Neural cell (in vitro differentiated cells): Measurements from ENCODE around the gene GIPC2. TPM values are rescaled to one million over a fixed set of nuclear protein-coding genes. Genes with fewer than 3 reads are reported as not detected.

ENCODE experiments used
- H2AFZ ChIP-seq: fragments of 200-600, 300-800 bp; sonication (generic), shearing (Covaris generic); 2 replicates; pipeline ENCODE4 v1.6.0; 2014; ENCODE audit warnings: low read depth, mild to moderate bottlenecking, antibody characterized with exemption, low read length, moderate library complexity
- H3F3A ChIP-seq: fragments of 200-600 bp; shearing (Covaris generic); 2 replicates; pipeline ENCODE4 v1.6.1; 2016; ENCODE audit warnings: mild to moderate bottlenecking, moderate library complexity, mixed read lengths, antibody characterized with exemption, low read length; ENCODE audit not compliant: insufficient read depth, poor library complexity, severe bottlenecking
- H3K27ac ChIP-seq: fragments of 200-600, 300-800 bp; sonication (generic), shearing (Covaris generic); 2 replicates; pipeline ENCODE4 v1.5.1; 2014; ENCODE audit warnings: mild to moderate bottlenecking, low read length, moderate library complexity
- H3K27me3 ChIP-seq: fragments of 300-800, 200-600 bp; sonication (generic), shearing (Covaris generic); 2 replicates; pipeline ENCODE4 v1.6.0; 2014; ENCODE audit warnings: mild to moderate bottlenecking, low read depth, low read length, moderate library complexity; ENCODE audit not compliant: insufficient read depth
- H3K36me3 ChIP-seq: fragments of 300-800, 200-600 bp; sonication (generic), shearing (Covaris generic); 2 replicates; pipeline ENCODE4 v1.5.1; 2014; ENCODE audit warnings: mild to moderate bottlenecking, antibody characterized with exemption, low read length, moderate library complexity; ENCODE audit not compliant: insufficient read depth
- H3K4me2 ChIP-seq: fragments of 300-800, 200-600 bp; sonication (generic), shearing (Covaris generic); 2 replicates; pipeline ENCODE4 v1.6.0; 2014; ENCODE audit warnings: mild to moderate bottlenecking, low read length
- H3K4me3 ChIP-seq: fragments of 300-800, 200-600 bp; sonication (generic), shearing (Covaris generic); 2 replicates; pipeline ENCODE4 v1.5.1; 2014; ENCODE audit warnings: mild to moderate bottlenecking, low read length, moderate library complexity
- H3K79me2 ChIP-seq: fragments of 200-600 bp; shearing (Covaris generic); replicated peaks from 2 replicates; pipeline ENCODE4 v1.6.0; 2014; ENCODE audit warnings: mild to moderate bottlenecking, low read length, moderate library complexity; ENCODE audit not compliant: insufficient read depth
- H3K9ac ChIP-seq: fragments of 300-800, 200-600 bp; sonication (generic), shearing (Covaris generic); 2 replicates; pipeline ENCODE4 v1.6.1; 2016; ENCODE audit warnings: mild to moderate bottlenecking, low read length, mixed read lengths
- H3K9me2 ChIP-seq: fragments of 200-600 bp; shearing (Covaris generic); 2 replicates; pipeline ENCODE4 v1.6.1; 2016; ENCODE audit warnings: mild to moderate bottlenecking, low read length, mixed read lengths; ENCODE audit not compliant: insufficient read depth
- H3K9me3 ChIP-seq: fragments of 200-600, 300-800 bp; sonication (generic), shearing (Covaris generic); 2 replicates; pipeline ENCODE4 v1.6.1; 2016; ENCODE audit warnings: mild to moderate bottlenecking, mixed run types, low read length, moderate library complexity, mixed read lengths
- H4K20me1 ChIP-seq: fragments of 200-600 bp; shearing (Covaris generic); 2 replicates; pipeline ENCODE4 v1.6.1; 2016; ENCODE audit warnings: mild to moderate bottlenecking, mixed run types; ENCODE audit not compliant: insufficient read depth
- CTCF ChIP-seq: fragments of 450-650 bp; IDR thresholded peaks from 2 replicates; pipeline ENCODE4 v1.5.1; 2014; ENCODE audit warnings: antibody characterized with exemption, mild to moderate bottlenecking, moderate library complexity; ENCODE audit not compliant: poor library complexity, severe bottlenecking
- EP300 ChIP-seq: fragments of 450-650 bp; conservative IDR thresholded peaks from 2 replicates; pipeline ENCODE4 v1.6.1; 2014; ENCODE audit warnings: antibody characterized with exemption, mild to moderate bottlenecking, moderate library complexity; ENCODE audit not compliant: poor library complexity, severe bottlenecking
- EZH2 ChIP-seq: fragments of 200-600, 300-800 bp; shearing (Covaris generic), sonication (generic); IDR thresholded peaks from 2 replicates; pipeline ENCODE4 v1.6.1; 2014; ENCODE audit warnings: antibody characterized with exemption, low read length, borderline replicate concordance, mild to moderate bottlenecking; ENCODE audit not compliant: insufficient read depth, poor library complexity, severe bottlenecking
- MXI1 ChIP-seq: fragments of 450-650 bp; conservative IDR thresholded peaks from 2 replicates; pipeline ENCODE4 v1.6.1; 2014; ENCODE audit warnings: antibody characterized with exemption, mild to moderate bottlenecking; ENCODE audit not compliant: poor library complexity, severe bottlenecking
- POLR2AphosphoS5 ChIP-seq: IDR thresholded peaks from 2 replicates; pipeline ENCODE4 v1.6.1; 2012
- RAD21 ChIP-seq: fragments of 450-650 bp; conservative IDR thresholded peaks from 2 replicates; pipeline ENCODE4 v1.6.1; 2014; ENCODE audit warnings: antibody characterized with exemption, mild to moderate bottlenecking, moderate library complexity
- REST ChIP-seq: IDR thresholded peaks from 2 replicates; pipeline ENCODE4 v1.6.1; 2012; ENCODE audit warnings: borderline replicate concordance
- SMC3 ChIP-seq: fragments of 450-650 bp; conservative IDR thresholded peaks from 2 replicates; pipeline ENCODE4 v1.6.1; 2014; ENCODE audit warnings: antibody characterized with exemption, mild to moderate bottlenecking, moderate library complexity; ENCODE audit not compliant: poor library complexity
- TAF1 ChIP-seq: IDR thresholded peaks from 2 replicates; pipeline ENCODE4 v1.6.1; 2012; ENCODE audit warnings: low read depth
- polyA plus RNA-seq: library from polyadenylated mRNA; depleted of rRNA; stranded (reverse); fragments of >200 nt; gene quantifications from 2 replicates; pipeline ENCODE4 v1.2.3, GENCODE V29; 2014

GIPC2 gene
- polyA plus RNA-seq, 1 donor from 2014 or later, result 1.3 TPM

- Histone ChIP-seq H3K79me2 (no peaks in the 10 kb centered on the region), H3K4me2 (no peak overlapping the region), H3K27me3 (no peaks in the 10 kb centered on the region), H3K9ac (no peak overlapping the region), H3F3A (no peaks in the 10 kb centered on the region), H3K4me3 (no peak overlapping the region), H3K9me2 (no peaks in the 10 kb centered on the region), H3K36me3 (no peaks in the 10 kb centered on the region), H3K9me3 (no peaks in the 10 kb centered on the region), H3K27ac (no peak overlapping the region), H4K20me1 (no peaks in the 10 kb centered on the region), H2AFZ (no peak overlapping the region)
- TF ChIP-seq POLR2AphosphoS5 (no peak), SMC3 (no peak), MXI1 (no peak), CTCF (no peak), EZH2 (no peak), REST (no peak), TAF1 (no peak), EP300 (no peak), RAD21 (no peak)
Observed at GRCh38 chr1:78121710-78122109, 75.9 kb downstream of the GIPC2 start.

- H3K9me2 ChIP-seq, result no peaks in the 10 kb centered on the region
- TF ChIP-seq RAD21 (no peak), MXI1 (no peak), SMC3 (no peak), CTCF (no peak), EP300 (no peak), POLR2AphosphoS5 (no peak), EZH2 (no peak), TAF1 (no peak), REST (no peak)
- H3K79me2 ChIP-seq, result no peaks in the 10 kb centered on the region
- H3K27ac ChIP-seq, result no peak overlapping the region
- no peaks in the 10 kb centered on the region for H3F3A ChIP-seq
- no peak overlapping the region for H2AFZ ChIP-seq
- H4K20me1 ChIP-seq, result no peaks in the 10 kb centered on the region
- no peak overlapping the region for H3K4me3 ChIP-seq
- no peak overlapping the region for H3K4me2 ChIP-seq
- no peaks in the 10 kb centered on the region for H3K27me3 ChIP-seq
- no peaks in the 10 kb centered on the region for H3K9me3 ChIP-seq
- no peaks in the 10 kb centered on the region for H3K36me3 ChIP-seq
- no peak overlapping the region for H3K9ac ChIP-seq
Observed at GRCh38 chr1:78122389-78122788, 76.6 kb downstream of the GIPC2 start.
